Measurements from ENCODE around the gene OR1K1. TPM values are rescaled to one million over a fixed set of nuclear protein-coding genes. Genes with fewer than 3 reads are reported as not detected.

OR1K1 gene
- total RNA-seq, 1 donor from 2014 or later, result not detected

- no peak for FAIRE-seq
- H3K4me1 Mint-ChIP-seq (ENCODE audit: low read depth, unreplicated experiment), result no peaks in the 10 kb centered on the region
These were observed 7.9 kb upstream of the OR1K1 start for GRCh38 chr9:122791872-122792669.

GRCh38 chr9:122797316-122798063 is 2.4 kb upstream of the OR1K1 start:
- no peak overlapping the region for H3K4me2 ChIP-seq (ENCODE audit: low read length)
- H3K36me3 ChIP-seq (ENCODE audit: insufficient read depth, low read length), result no peaks in the 10 kb centered on the region
- H3K4me3 Mint-ChIP-seq (ENCODE audit: unreplicated experiment), result no peak overlapping the region
- H3K27ac ChIP-seq (ENCODE audit: low read depth, low read length), result no peak overlapping the region
- H4K20me1 ChIP-seq (ENCODE audit: insufficient read depth, low read length), result no peaks in the 10 kb centered on the region
- H3K4me3 ChIP-seq (ENCODE audit: insufficient read depth, low read depth, low read length), result no peak overlapping the region
- no peaks in the 10 kb centered on the region for H3K4me1 Mint-ChIP-seq (ENCODE audit: low read depth, unreplicated experiment)
- H3K27me3 ChIP-seq (ENCODE audit: insufficient read depth, low read length), result no peaks in the 10 kb centered on the region
- H3K9ac ChIP-seq (ENCODE audit: low read length), result no peak overlapping the region
- FAIRE-seq (no peak), DNase-seq (ENCODE audit: low read depth) (no peak)
- no peak overlapping the region for H3K27ac Mint-ChIP-seq (ENCODE audit: unreplicated experiment)
- H2AFZ ChIP-seq (ENCODE audit: low read depth, low read length), result no peak overlapping the region
- H3K79me2 ChIP-seq (ENCODE audit: insufficient read depth, low read length), result no peaks in the 10 kb centered on the region
- peaks cover 16% of the 10 kb centered on the region for H3K9me3 Mint-ChIP-seq (ENCODE audit: unreplicated experiment)
- TF ChIP-seq, protein P1, sequence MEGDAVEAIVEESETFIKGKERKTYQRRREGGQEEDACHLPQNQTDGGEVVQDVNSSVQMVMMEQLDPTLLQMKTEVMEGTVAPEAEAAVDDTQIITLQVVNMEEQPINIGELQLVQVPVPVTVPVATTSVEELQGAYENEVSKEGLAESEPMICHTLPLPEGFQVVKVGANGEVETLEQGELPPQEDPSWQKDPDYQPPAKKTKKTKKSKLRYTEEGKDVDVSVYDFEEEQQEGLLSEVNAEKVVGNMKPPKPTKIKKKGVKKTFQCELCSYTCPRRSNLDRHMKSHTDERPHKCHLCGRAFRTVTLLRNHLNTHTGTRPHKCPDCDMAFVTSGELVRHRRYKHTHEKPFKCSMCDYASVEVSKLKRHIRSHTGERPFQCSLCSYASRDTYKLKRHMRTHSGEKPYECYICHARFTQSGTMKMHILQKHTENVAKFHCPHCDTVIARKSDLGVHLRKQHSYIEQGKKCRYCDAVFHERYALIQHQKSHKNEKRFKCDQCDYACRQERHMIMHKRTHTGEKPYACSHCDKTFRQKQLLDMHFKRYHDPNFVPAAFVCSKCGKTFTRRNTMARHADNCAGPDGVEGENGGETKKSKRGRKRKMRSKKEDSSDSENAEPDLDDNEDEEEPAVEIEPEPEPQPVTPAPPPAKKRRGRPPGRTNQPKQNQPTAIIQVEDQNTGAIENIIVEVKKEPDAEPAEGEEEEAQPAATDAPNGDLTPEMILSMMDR (IDR thresholded peaks at IDR 0.05; ENCODE audit: insufficient read depth, low read depth, low read length), result no peak
- no peak for TF ChIP-seq EZH2 (IDR thresholded peaks at IDR 0.05; ENCODE audit: insufficient read depth, low read length)
- H3K4me1 ChIP-seq (ENCODE audit: insufficient read depth, low read length), result no peaks in the 10 kb centered on the region
- no peaks in the 10 kb centered on the region for H3K9me3 ChIP-seq (ENCODE audit: insufficient read depth, low read depth, low read length)
- H3K36me3 Mint-ChIP-seq (ENCODE audit: low read depth, unreplicated experiment), result no peaks in the 10 kb centered on the region
- peaks cover 35% of the 10 kb centered on the region for H3K27me3 Mint-ChIP-seq (ENCODE audit: low read depth, unreplicated experiment)

More at GRCh38 chr9:122791872-122792669, 7.9 kb upstream of the OR1K1 start:
- no peak overlapping the region for H3K9ac ChIP-seq (ENCODE audit: low read length)
- H3K36me3 ChIP-seq (ENCODE audit: insufficient read depth, low read length), result no peaks in the 10 kb centered on the region
- H3K27ac ChIP-seq (ENCODE audit: low read depth, low read length), result no peak overlapping the region
- H3K79me2 ChIP-seq (ENCODE audit: insufficient read depth, low read length), result no peaks in the 10 kb centered on the region
- no peak overlapping the region for H3K4me2 ChIP-seq (ENCODE audit: low read length)
- H4K20me1 ChIP-seq (ENCODE audit: insufficient read depth, low read length), result no peaks in the 10 kb centered on the region
- Mint-ChIP-seq H3K4me3 (ENCODE audit: unreplicated experiment) (no peak overlapping the region), H3K9me3 (ENCODE audit: unreplicated experiment) (peaks cover 21% of the 10 kb centered on the region), H3K27me3 (ENCODE audit: low read depth, unreplicated experiment) (peaks cover 20% of the 10 kb centered on the region), H3K27ac (ENCODE audit: unreplicated experiment) (no peak overlapping the region), H3K36me3 (ENCODE audit: low read depth, unreplicated experiment) (no peaks in the 10 kb centered on the region)
- H3K4me1 ChIP-seq (ENCODE audit: insufficient read depth, low read length), result no peaks in the 10 kb centered on the region
- no peaks in the 10 kb centered on the region for H3K27me3 ChIP-seq (ENCODE audit: insufficient read depth, low read length)
- TF ChIP-seq, protein P1 (IDR thresholded peaks at IDR 0.05; ENCODE audit: insufficient read depth, low read depth, low read length), result no peak
- no peak for TF ChIP-seq EZH2 (IDR thresholded peaks at IDR 0.05; ENCODE audit: insufficient read depth, low read length)
- DNase-seq (ENCODE audit: low read depth), result no peak
- no peak overlapping the region for H3K4me3 ChIP-seq (ENCODE audit: insufficient read depth, low read depth, low read length)
- no peaks in the 10 kb centered on the region for H3K9me3 ChIP-seq (ENCODE audit: insufficient read depth, low read depth, low read length)
- H2AFZ ChIP-seq (ENCODE audit: low read depth, low read length), result no peak overlapping the region
